H1 (cell line): ENCODE measurements around the gene MXRA7. TPM values are rescaled to one million over a fixed set of nuclear protein-coding genes. Genes with fewer than 3 reads are reported as not detected.

Experiments
- CTCF ChIA-PET: fragments of 300-600 bp; sonication (Branson Sonifier 250); formaldehyde crosslinking; loops from one replicate; lab custom pipeline; 2021; ENCODE audit not compliant: partially characterized antibody; lab: Charles Lee
- POLR2A ChIA-PET: fragments of 300-600 bp; sonication (Branson Sonifier 250); formaldehyde crosslinking; loops from one replicate; lab custom pipeline; 2021; ENCODE audit warnings: inconsistent platforms; ENCODE audit not compliant: partially characterized antibody; lab: Charles Lee
- DNase-seq, 2 experiments: peaks; one replicate each; pipeline versions ENCODE4 v3.0.0 to v3.0.0-alpha.2; 2010 to 2022; ENCODE audit warnings: low spot score in 2 of 2, low read depth in 1 of 2, mixed read lengths in 1 of 2
- FAIRE-seq: peaks from 2 replicates; lab custom pipeline; 2011; peaks lifted over from hg19 to GRCh38; lab: Jason Lieb, UNC
- H2AFZ ChIP-seq: 2 replicates; pipeline ENCODE4 v1.8.1; 2012; ENCODE audit warnings: low read length, inconsistent platforms
- H2AK5ac ChIP-seq: 2 replicates; pipeline ENCODE4 v1.6.1; 2013; ENCODE audit warnings: low read depth, low read length
- H2BK120ac ChIP-seq: replicated peaks from 2 replicates; pipeline ENCODE3; 2013; ENCODE audit warnings: low read depth, low read length, inconsistent platforms
- H2BK12ac ChIP-seq: 2 replicates; pipeline ENCODE4 v1.6.1; 2013; ENCODE audit warnings: low read depth, low read length
- H2BK15ac ChIP-seq: 2 replicates; pipeline ENCODE4 v1.6.1; 2013; ENCODE audit warnings: low read length
- H2BK20ac ChIP-seq: 2 replicates; pipeline ENCODE4 v1.6.1; 2013; ENCODE audit warnings: low read length
- H2BK5ac ChIP-seq: 2 replicates; pipeline ENCODE4 v1.6.1; 2013; ENCODE audit warnings: low read depth, low read length
- H3K14ac ChIP-seq: 2 replicates; pipeline ENCODE4 v1.6.1; 2013; ENCODE audit warnings: inconsistent platforms; ENCODE audit not compliant: insufficient read length
- H3K18ac ChIP-seq: 2 replicates; pipeline ENCODE4 v1.6.1; 2013; ENCODE audit warnings: low read length; ENCODE audit errors: extremely low read depth
- H3K23ac ChIP-seq: 2 replicates; pipeline ENCODE4 v1.6.1; 2013; ENCODE audit warnings: inconsistent platforms; ENCODE audit not compliant: insufficient read length
- H3K23me2 ChIP-seq: 2 replicates; pipeline ENCODE4 v1.6.1; 2013; ENCODE audit warnings: low read depth, low read length
- H3K27ac ChIP-seq: 2 replicates; pipeline ENCODE4 v1.6.1; 2011; ENCODE audit warnings: low read depth, low read length, inconsistent platforms
- H3K27me3 ChIP-seq, 4 experiments: replicated peaks in 1 of 4; 1 replicate in 1 of 4; 2 replicates in 3 of 4; pipeline versions ENCODE4 v1.6.1 to v1.8.1; 2011 to 2013; ENCODE audit warnings: low read length in 3 of 4, mild to moderate bottlenecking in 3 of 4, inconsistent platforms in 2 of 4, mixed read lengths in 2 of 4, moderate library complexity in 1 of 4; ENCODE audit not compliant: control insufficient read depth in 3 of 4, insufficient read depth in 3 of 4; ENCODE audit errors: extremely low read depth in 1 of 4
- H3K36me3 ChIP-seq, 4 experiments: 2 replicates each; pipeline versions ENCODE4 v1.6.1 to v1.8.1; 2011 to 2013; ENCODE audit warnings: mild to moderate bottlenecking in 4 of 4, low read length in 3 of 4, moderate library complexity in 2 of 4, control low read depth in 1 of 4, inconsistent platforms in 1 of 4; ENCODE audit not compliant: insufficient read depth in 4 of 4, control insufficient read depth in 2 of 4
- H3K4ac ChIP-seq: replicated peaks from 2 replicates; pipeline ENCODE3; 2013; ENCODE audit warnings: low read length, low read depth, mixed read lengths, inconsistent platforms; ENCODE audit not compliant: insufficient read length
- H3K4me1 ChIP-seq, 4 experiments: replicated peaks in 1 of 4; 1 replicate in 1 of 4; 2 replicates in 3 of 4; pipeline versions ENCODE4 v1.6.1 to v1.8.1; 2011 to 2013; ENCODE audit warnings: low read length in 3 of 4, inconsistent platforms in 2 of 4, mixed read lengths in 1 of 4; ENCODE audit not compliant: insufficient read depth in 4 of 4, control insufficient read depth in 3 of 4
- H3K4me2 ChIP-seq, 2 experiments: 2 replicates each; pipeline versions ENCODE4 v1.6.1 to v1.8.1; 2011 to 2013; ENCODE audit warnings: low read depth in 2 of 2, low read length in 2 of 2, control low read depth in 1 of 2, inconsistent platforms in 1 of 2, mild to moderate bottlenecking in 1 of 2; ENCODE audit not compliant: insufficient read depth in 1 of 2
- H3K4me3 ChIP-seq, 4 experiments: fragments of 200-600, 300-600 bp in 1 of 4; sonication (generic), shearing (Covaris generic), sonication (Bioruptor Twin) in 1 of 4; 2 replicates each; pipeline versions ENCODE4 v1.5.1 to v1.8.1; 2011 to 2016; ENCODE audit warnings: low read length in 4 of 4, low read depth in 3 of 4, control low read depth in 2 of 4, inconsistent platforms in 2 of 4, mild to moderate bottlenecking in 2 of 4, mixed read lengths in 1 of 4, moderate library complexity in 1 of 4; ENCODE audit not compliant: insufficient read depth in 2 of 4; ENCODE audit errors: extremely low read depth in 1 of 4
- H3K56ac ChIP-seq: replicated peaks from 2 replicates; pipeline ENCODE3; 2013; ENCODE audit warnings: low read depth, mild to moderate bottlenecking, mixed read lengths, low read length, inconsistent platforms; ENCODE audit not compliant: insufficient read length
- H3K79me1 ChIP-seq: 2 replicates; pipeline ENCODE4 v1.6.1; 2013; ENCODE audit warnings: low read depth, low read length, control low read depth
- H3K79me2 ChIP-seq, 2 experiments: 2 replicates each; pipeline versions ENCODE4 v1.6.1 to v1.8.1; 2012 to 2013; ENCODE audit warnings: low read length in 2 of 2, mild to moderate bottlenecking in 2 of 2, inconsistent platforms in 1 of 2; ENCODE audit not compliant: insufficient read depth in 2 of 2, control insufficient read depth in 1 of 2
- H3K9ac ChIP-seq, 4 experiments: replicated peaks in 1 of 4; 1 replicate in 1 of 4; 2 replicates in 3 of 4; pipeline versions ENCODE4 v1.6.1 to v1.8.1; 2011 to 2013; ENCODE audit warnings: low read depth in 3 of 4, low read length in 3 of 4, control low read depth in 2 of 4, mild to moderate bottlenecking in 2 of 4, moderate library complexity in 2 of 4, inconsistent platforms in 1 of 4; ENCODE audit errors: extremely low read depth in 1 of 4
- H3K9me3 ChIP-seq, 2 experiments: 2 replicates each; pipeline versions ENCODE4 v1.6.1 to v1.8.1; 2012 to 2013; ENCODE audit warnings: mild to moderate bottlenecking in 2 of 2, moderate library complexity in 2 of 2, control low read depth in 1 of 2, inconsistent platforms in 1 of 2, low read depth in 1 of 2, low read length in 1 of 2, mixed read lengths in 1 of 2; ENCODE audit not compliant: insufficient read depth in 2 of 2
- H4K20me1 ChIP-seq, 2 experiments: replicated peaks in 1 of 2; 2 replicates each; pipeline versions ENCODE3 to v1.8.1; 2011 to 2013; ENCODE audit warnings: inconsistent platforms in 2 of 2, low read length in 2 of 2, mild to moderate bottlenecking in 1 of 2; ENCODE audit not compliant: insufficient read depth in 2 of 2, control insufficient read depth in 1 of 2
- H4K5ac ChIP-seq: 2 replicates; pipeline ENCODE4 v1.6.1; 2013; ENCODE audit warnings: low read length, low read depth, mixed read lengths, inconsistent platforms; ENCODE audit not compliant: insufficient read length
- H4K8ac ChIP-seq: 2 replicates; pipeline ENCODE4 v1.8.0; 2013; ENCODE audit warnings: mild to moderate bottlenecking, moderate library complexity, low read length, inconsistent platforms; ENCODE audit not compliant: insufficient read depth; ENCODE audit errors: extremely low read depth
- H4K91ac ChIP-seq: replicated peaks from 2 replicates; pipeline ENCODE3; 2013; ENCODE audit warnings: low read length, mixed read lengths, inconsistent platforms; ENCODE audit not compliant: insufficient read length
- FOSL1 ChIP-seq: IDR thresholded peaks from 2 replicates; pipeline ENCODE4 v1.6.1; 2011; ENCODE audit warnings: mild to moderate bottlenecking, low read depth, low read length, moderate library complexity; ENCODE audit not compliant: insufficient read depth
- SAP30 ChIP-seq: fragments of 300-600 bp; sonication (generic); IDR thresholded peaks from 2 replicates; pipeline ENCODE4 v1.7.1; 2012; ENCODE audit warnings: low read length, moderate library complexity, mild to moderate bottlenecking, inconsistent platforms; ENCODE audit not compliant: insufficient read depth, insufficient replicate concordance
- SP1 ChIP-seq: IDR thresholded peaks from 2 replicates; pipeline ENCODE4 v1.6.1; 2011; ENCODE audit warnings: low read depth, low read length
- WGBS, 2 experiments: shearing (Covaris generic) in 1 of 2; methylation state at CpG; one replicate each; pipeline versions ENCODE4 v1.1.6 to v1.1.7; 2013 to 2015; ENCODE audit warnings: low lambda C conversion rate in 2 of 2, mixed read lengths in 2 of 2, inconsistent platforms in 1 of 2, low coverage in 1 of 2, missing lambda C conversion rate in 1 of 2; ENCODE audit not compliant: insufficient replicate concordance in 2 of 2, insufficient coverage in 1 of 2, insufficient read length in 1 of 2; ENCODE audit errors: extremely low coverage in 1 of 2, missing lambda C conversion rate in 1 of 2; 5-methylcytosine and 5-hydroxymethylcytosine counted together
- polyA plus RNA-seq, 7 experiments: library from polyadenylated mRNA; depleted of rRNA in 3 of 7; stranded (reverse) in 5 of 7; unstranded in 2 of 7; fragments of >200 nt in 5 of 7; fragments of 200-250 nt in 2 of 7; gene quantifications; 1 replicate in 5 of 7; 2 replicates in 1 of 7; 4 replicates in 1 of 7; pipeline versions ENCODE4 v1.2.1 to v1.2.3, GENCODE V29; 2011 to 2013; ENCODE audit warnings: missing spikeins in 2 of 7, mixed read lengths in 2 of 7
- total RNA-seq: library from RNA; stranded (reverse); fragmentation: NEBNext Ultra II Directional; extraction: Animal tissue kit (Norgen Biotek cat#: 25700); gene quantifications from 2 replicates; pipeline ENCODE4 v1.2.1, GENCODE V29; 2021

Gene MXRA7
- total and polyA plus RNA-seq, 2 of the 8 experiments (the other 6 are each of a cell fraction or from before 2014, with no cell fraction given), result 17.8 to 26.6 TPM

DNA sequence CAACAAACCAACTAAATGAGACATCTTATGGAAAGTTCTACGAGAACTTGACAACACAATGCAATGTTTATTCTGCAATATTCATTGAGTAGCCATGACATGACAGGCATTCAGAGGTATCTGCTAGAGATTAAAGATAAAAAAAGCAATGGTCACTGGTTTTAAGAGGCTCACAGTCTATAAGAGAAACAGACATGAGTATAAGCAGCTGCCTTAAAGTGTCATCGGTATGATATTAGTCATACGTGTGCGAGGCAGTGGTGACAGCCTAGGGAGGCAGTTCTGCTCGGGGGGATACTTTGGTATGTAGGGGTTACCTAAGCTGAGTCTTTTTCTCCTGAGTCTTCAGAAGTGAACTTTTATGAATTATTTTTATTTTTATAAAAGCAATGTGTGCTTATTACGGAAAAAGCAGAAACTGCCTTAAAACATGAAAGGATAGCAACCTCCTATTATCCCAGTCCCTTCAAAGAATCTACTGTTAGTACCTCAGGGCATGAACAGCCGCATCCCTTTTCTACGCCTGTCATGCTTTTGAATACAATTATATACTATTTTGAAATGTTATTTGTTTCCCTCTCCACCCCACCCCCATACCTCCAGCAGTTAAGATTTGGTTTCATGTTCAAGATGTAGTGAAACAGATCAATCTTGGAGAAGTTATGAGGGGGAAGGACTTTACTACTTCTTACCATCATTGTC lies 75.0 kb downstream of the MXRA7 start:
- no peak overlapping the region for H2AFZ ChIP-seq

More for the DNA sequence above, 75.0 kb downstream of the MXRA7 start:
- H4K5ac ChIP-seq, result no peak overlapping the region
- FAIRE-seq (no peak), DNase-seq (no peak)
- no peaks in the 10 kb centered on the region for H3K79me2 ChIP-seq
- H2BK15ac ChIP-seq, result no peak overlapping the region
- H4K8ac ChIP-seq, result no peak overlapping the region
- no peaks in the 10 kb centered on the region for H3K9me3 ChIP-seq
- no peak overlapping the region for H3K27ac ChIP-seq
- H2BK12ac ChIP-seq, result no peak overlapping the region
- no peak overlapping the region for H3K18ac ChIP-seq
- no peak overlapping the region for H3K4me2 ChIP-seq
- H3K23me2 ChIP-seq, result no peaks in the 10 kb centered on the region; the same call in 1 of the 2 replicates
- H4K20me1 ChIP-seq, result no peaks in the 10 kb centered on the region
- H4K91ac ChIP-seq, result no peak overlapping the region
- no peak overlapping the region for H2BK20ac ChIP-seq
- peaks cover 0 to 4% (median 3%) of the 10 kb centered on the region in 4 experiments; a peak in 4 of 7 replicates for H3K4me1 ChIP-seq
- no peaks in the 10 kb centered on the region for H3K27me3 ChIP-seq
- H2BK5ac ChIP-seq, result no peak overlapping the region
- H3K36me3 ChIP-seq, result no peaks in the 10 kb centered on the region
- TF ChIP-seq FOSL1 (no peak), SAP30 (no peak), SP1 (no peak)
- H3K56ac ChIP-seq, result no peak overlapping the region
- H3K79me1 ChIP-seq, result no peaks in the 10 kb centered on the region
- 93% methylated on average over 8 of the region's 8 CpGs; no CpG with 5 or more reads in 1 of the 2 experiments for WGBS, 2 experiments
- H3K4me3 ChIP-seq, result no peak overlapping the region
- H2BK120ac ChIP-seq, result no peak overlapping the region
- H3K14ac ChIP-seq, result no peak overlapping the region
- ChIA-PET CTCF (interaction anchor here (0.7 to 5.3 kb wide), 2 partner anchors 12 to 403 kb away, joined by 3 to 30 read pairs; no protein-coding TSS in a partner anchor), POLR2A (interaction anchor here (1.1 kb wide), 1 partner anchor 100 kb away, joined by 3 read pairs; no protein-coding TSS in a partner anchor)
- no peak overlapping the region for H3K9ac ChIP-seq
- H2AK5ac ChIP-seq, result no peak overlapping the region
- H3K23ac ChIP-seq, result no peak overlapping the region
- no peak overlapping the region for H3K4ac ChIP-seq
